Astrocyte of the hippocampus (primary cell): ENCODE measurements around the gene ACP7.
A peak's percentile ranks its signal among the peaks of the same experiment; 100 is the strongest.

Source experiments
- DNase-seq: peaks from one replicate; pipeline ENCODE4 v3.0.0; 2011; ENCODE audit warnings: low read depth, low spot score

The ACP7 gene

GRCh38 chr19:39148939-39149529 is 64.9 kb downstream of the ACP7 start:
- no peak for DNase-seq

DNA sequence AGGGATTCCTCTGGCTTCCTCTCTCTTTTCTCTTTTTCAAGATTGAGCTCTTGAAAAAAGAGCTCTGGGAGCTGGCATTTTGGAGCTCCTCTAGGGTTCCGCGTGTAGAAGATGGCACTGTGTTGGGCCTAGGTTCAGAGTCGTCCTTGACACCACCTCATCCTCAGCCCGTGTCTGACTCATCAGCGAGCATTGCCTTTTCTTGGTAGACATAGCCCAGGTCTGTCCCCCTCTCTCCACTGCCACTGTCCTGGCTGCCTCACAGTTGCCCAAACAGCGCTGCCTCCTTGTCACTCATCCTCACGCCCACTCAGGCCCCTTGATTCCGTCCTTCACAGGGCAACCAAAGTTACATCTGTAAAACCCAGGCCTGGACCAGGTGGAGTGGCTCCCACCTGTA is 66.1 kb downstream of the ACP7 start:
- no peak for DNase-seq

- no peak for DNase-seq
These were observed 66.8 kb downstream of the ACP7 start for GRCh38 chr19:39150807-39151600.

DNA sequence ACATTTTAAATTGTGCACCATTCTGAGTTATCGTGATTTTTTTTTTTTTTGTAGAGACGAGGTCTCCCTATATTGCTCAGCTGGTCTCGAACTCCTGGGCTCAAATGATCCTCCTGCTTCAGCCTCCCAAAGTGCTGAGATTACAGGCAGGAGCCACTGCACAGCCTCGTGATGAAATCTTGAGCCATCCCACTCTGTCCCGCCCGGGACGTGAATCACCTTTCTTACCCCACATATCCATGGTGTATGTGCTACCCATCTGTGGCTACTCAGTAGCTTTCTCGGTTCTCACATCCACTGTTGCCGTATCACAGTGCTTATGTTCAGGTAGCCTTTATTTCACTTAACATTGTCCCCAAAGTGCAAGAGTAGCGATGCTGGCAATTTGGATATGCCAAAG is 67.9 kb downstream of the ACP7 start:
- DNase-seq, result no peak

DNA sequence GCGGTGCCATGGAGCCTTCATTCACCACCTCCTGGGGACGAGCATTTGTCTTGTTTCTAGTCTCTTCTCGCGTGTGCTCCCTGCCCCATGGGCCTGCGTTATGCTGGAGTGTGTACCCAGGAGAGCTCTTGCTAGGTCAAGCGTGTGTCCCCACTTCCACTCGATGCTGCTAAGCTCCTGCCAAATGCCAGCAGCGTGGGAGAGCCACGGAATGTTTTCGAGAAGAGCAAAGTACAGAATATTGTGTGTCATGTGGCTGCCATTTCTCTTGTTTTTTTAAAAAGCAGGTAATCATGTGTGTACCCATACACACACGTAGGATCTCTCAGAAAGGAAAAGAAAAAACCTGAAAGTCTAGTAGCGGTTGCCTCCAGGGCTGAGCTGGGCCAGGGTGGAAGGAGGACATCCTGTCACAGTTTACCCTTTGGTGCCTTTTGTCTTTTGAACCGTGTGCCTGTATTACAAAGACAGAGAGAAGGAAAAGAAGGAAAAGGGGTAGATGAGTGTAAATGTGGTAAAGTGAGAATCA is 70.0 kb downstream of the ACP7 start:
- no peak for DNase-seq

DNA sequence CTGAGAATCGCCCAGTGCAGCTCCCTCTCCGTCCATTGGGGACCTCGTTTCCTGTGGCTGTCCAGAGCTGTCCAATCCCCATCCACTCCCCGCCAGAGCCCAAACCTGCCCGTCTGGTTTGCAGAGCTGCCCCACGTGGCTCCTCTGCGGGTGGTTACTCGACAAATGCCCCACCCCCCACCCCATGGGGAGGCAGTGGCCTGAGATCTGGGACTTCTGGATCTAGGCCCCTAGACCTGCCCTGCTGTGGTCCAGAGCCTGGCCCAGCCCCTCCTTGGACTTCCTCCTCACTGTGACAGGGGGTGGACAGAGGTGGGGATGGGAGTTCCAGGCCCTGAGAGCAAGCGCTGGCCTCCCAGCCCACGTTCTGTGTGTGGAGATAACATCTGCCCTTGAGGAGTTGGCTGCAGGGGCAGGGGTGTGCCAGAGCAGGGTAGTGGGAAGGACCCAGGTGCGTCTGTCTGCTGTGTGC is 70.5 kb downstream of the ACP7 start:
- no peak for DNase-seq

DNA sequence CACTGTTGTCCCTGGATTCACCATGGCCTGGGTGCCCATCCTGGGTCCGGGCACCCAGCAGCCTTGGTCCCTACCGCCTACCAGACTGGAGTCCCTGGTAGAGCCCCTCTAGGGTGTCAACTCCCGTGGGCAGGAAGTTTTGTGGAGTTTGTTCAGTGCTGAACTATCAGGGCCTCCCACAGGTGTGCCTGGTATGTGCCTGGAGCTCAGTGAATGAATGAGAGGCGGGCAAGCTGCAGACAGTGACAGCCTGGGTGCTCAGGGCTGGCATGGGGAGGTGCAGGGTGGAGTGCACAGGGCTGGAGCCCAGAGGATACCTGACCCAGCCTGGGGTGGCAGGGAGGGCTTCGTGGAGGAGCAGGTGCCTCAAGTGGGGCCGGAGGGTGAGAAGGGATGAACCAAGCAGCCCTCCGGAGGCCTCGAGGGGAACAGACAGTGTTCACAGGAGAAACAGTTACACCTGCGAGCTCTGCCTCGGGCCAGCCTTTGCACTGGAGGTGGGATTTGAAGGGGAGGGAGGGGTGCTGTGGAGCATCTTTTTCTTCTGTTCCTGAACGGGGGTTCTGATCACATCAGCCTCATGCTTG is 71.0 kb downstream of the ACP7 start:
- no peak for DNase-seq

- DNase-seq, result no peak
These were observed 71.6 kb downstream of the ACP7 start for GRCh38 chr19:39155741-39156140.

DNA sequence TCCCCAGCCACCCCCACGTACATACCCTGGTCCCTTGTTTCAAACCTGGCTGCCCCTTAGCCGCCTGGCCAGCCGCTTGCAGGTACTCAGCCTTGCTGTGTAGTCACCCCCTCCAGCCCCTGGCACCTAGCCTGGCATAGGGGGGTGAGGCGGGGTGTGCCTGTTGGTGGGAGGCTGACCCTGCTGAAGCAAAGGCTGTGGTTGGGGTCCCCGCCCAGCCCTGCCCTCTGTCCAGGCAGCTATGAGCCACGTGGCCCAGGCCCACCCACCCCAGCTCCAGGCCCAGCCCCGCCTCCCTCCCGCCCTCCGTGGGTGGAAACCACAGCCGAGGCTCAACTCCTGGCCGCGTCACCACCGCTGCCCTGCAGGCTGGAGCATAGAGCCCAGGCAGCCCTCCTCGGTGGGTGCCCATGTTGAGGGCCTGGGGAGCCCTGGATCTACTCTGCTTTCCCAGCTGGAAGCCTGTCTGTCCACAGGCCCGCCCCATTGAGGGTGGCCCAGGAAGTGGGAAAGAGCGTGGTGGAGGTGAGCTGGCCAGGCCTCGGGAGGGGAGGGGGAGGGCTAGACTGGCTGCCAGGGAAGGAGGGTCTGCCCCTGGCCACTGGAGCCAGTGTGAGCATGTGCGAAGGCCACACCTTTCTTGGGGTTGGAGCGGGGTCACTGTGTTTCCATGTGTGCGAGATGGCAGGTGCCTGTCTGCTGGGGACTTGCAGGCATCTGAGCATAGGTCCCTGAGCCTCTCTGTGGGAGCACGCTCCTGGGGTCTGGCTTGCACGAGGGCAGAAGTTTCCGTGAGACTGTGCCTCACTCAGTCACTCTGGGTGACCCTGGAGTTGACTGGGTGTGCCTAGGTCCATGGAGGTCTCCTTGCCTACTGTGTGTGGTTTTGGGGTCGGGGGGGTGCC is 72.4 kb downstream of the ACP7 start:
- peak; percentile 45 for DNase-seq

DNA sequence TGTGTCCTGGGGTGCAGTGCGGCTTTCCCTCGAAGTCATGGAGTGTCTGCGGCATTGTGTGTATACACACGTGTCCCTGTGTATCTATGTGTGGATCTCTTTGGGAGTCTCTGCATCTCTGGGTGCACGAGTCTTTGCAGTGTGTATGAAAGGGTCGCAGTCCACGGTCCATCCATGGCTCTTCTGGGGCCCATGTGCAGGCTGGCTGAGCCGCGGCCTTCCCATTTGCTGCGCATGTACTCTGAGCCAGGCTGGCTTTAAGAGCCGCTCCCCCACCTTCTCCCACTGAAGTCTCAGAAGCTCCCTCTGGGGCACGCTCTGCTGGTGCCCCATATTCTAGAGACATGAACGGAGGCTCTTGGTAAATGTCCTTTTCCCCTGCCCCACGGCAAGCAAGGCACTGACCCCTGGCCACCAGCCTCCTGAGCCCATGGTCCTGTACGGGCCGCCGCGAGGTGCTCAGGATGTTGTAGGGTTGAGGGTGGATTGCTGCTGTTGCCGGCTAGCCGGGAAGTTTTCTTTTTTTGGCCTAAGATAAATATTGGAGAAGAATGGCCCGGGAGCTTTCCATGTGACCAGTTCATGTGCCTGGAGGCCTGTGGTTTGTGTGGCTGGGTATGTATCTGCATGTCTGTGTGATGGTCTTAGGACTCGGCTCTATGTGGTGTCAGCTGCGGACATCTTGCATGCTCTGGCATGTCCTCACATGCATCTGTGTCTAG is 73.3 kb downstream of the ACP7 start:
- DNase-seq, result no peak

DNA sequence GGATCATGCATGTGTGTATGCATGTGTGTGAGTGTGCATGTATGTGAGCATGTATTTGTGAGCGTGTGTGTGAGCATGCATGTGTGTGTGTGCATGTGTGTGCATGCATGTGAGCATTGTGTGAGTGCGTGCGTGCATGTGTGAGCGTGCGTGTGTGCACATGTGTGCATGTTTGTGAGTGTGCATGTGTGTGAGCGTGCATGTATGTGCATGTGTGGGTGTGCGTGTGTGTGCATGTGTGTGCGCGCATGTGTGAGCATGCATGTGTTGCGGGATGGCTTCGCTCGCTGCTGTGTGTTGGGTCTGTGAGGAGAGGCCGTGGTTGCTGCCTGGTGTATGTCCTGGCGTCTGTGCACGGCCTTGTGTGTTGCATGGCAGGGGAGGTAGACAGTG is 73.8 kb downstream of the ACP7 start:
- DNase-seq, result no peak

GRCh38 chr19:39158646-39159260 is 74.6 kb downstream of the ACP7 start:
- DNase-seq, result no peak

GRCh38 chr19:39160523-39160861 is 76.3 kb downstream of the ACP7 start:
- DNase-seq, result peak; percentile 68
